NCI-H82 (cell line): ENCODE measurements around the gene CAPN15.

Source experiments
- DNase-seq: peaks from one replicate; lab custom pipeline; 2025; lab: John Stamatoyannopoulos, UW

The CAPN15 gene

GRCh38 chr16:561957-562938 is 34.7 kb downstream of the CAPN15 start:
- DNase-seq: peak; percentile 28

DNA sequence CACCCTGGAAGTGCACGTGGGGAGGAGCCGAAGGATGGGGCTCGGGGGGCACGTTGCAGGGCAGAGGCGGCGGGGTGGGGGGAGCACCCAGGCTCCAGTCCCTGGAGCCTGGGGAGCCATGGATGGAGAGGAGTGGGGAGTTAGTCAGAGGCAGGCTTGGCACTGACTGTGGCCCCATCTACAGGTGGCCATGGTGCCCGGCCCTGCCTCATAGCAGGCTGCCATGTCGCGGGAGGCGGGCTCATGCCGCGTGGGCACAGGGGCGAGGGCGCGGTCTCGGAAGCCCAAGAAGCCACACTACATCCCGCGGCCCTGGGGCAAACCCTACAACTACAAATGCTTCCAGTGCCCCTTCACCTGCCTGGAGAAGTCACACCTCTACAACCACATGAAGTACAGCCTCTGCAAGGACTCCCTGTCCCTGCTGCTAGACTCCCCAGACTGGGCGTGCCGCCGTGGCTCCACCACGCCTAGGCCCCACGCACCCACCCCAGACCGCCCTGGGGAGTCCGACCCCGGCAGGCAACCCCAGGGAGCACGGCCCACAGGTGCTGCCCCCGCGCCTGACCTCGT is 35.6 kb downstream of the CAPN15 start:
- DNase-seq: no peak

- DNase-seq: no peak
These were observed 37.3 kb downstream of the CAPN15 start for GRCh38 chr16:564690-565418.

DNA sequence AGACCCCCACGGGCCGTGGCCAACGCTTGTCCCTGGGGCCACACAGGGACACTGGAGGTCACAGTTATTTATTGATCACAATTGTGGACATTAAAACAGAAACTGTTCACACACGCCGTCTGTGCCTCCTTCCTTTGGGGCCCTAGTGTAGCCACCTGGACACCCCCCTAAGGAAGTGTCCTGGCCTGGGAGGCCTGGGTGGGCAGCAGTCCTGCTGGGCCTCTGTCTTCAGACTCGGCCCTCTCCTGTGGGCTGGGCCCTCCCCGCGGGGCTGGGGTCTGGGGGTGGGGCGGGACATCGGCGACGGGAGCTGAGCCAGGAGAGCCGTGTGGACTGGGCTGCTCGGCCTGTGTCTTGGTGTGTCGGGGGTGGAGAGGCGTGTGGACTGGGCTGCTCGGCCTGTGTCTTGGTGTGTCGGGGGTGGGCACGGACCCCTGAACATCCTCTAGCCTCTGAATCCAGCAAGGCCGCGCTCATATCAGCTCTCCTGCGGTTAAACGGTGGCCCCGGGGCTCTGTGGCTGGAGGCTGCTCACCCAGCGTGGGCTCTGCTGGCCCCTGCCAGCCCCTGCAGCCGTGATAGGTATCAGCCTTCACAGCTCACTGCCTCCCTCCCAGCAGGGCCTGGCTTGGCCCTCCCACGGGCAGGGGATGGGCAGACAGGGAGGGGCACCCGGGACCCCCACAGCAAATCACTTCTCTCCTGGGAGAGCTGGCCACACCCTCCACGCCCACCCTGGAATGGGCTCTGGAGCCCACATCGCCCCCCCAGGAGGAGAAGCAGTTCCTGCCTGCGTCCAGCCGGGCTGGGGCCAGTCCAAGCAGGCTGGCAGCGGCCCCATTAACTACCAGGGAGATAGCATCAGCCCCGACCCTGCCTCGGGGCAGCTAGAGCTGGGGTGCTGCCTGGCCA is 38.2 kb downstream of the CAPN15 start:
- no peak for DNase-seq

- peak; percentile 69 for DNase-seq
These were observed 39.2 kb downstream of the CAPN15 start, which contains the start of gene NHLRC4 for GRCh38 chr16:566475-567372. NHLRC4 (plus strand) TSS chr16:567005; CDS start chr16:568048, 1,043 bp downstream.

- no peak for DNase-seq
These were observed 40.1 kb downstream of the CAPN15 start for GRCh38 chr16:567373-568256.

DNA sequence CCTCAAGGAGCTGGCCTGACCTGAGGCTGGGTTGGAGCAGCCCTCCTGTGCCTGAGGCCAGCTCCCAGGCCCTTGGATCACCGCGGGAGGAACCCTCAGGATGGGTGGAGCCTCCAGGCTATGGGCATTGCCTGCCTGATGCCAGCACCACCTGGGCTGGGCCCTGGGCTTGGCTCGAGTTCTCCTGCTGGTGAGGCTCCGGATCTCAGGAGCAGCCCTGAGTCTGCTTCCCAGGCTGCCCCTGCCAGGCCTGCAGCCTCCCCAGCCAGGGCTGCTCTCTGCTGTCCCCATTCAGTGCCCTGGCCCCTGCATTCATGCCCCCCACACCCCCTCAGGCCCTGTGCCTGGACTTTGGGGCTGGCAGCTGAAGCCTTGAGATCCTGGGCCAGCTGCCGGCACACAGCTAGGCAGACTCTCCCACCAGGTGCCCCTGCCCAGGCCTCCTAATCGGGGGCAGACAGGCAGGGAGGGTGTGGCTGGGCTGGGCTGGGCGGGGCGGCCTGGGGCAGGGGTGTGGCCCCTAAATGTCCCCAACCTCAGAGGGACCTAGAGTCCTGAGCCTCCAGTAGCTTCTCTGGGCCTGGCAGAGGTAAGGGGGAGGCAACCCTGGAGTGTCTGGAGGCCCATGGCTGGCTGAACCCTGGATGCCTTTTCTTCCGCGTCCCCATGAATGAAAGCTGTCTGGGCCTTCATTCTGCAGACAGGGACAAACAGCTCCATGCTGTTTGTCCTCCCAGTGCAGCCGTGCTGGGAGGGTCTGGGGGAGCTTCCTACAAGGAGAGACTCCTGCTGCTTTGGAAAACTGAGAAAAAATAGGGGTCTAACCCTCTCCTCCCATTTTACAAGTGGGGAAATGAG is 41.1 kb downstream of the CAPN15 start:
- no peak for DNase-seq

DNA sequence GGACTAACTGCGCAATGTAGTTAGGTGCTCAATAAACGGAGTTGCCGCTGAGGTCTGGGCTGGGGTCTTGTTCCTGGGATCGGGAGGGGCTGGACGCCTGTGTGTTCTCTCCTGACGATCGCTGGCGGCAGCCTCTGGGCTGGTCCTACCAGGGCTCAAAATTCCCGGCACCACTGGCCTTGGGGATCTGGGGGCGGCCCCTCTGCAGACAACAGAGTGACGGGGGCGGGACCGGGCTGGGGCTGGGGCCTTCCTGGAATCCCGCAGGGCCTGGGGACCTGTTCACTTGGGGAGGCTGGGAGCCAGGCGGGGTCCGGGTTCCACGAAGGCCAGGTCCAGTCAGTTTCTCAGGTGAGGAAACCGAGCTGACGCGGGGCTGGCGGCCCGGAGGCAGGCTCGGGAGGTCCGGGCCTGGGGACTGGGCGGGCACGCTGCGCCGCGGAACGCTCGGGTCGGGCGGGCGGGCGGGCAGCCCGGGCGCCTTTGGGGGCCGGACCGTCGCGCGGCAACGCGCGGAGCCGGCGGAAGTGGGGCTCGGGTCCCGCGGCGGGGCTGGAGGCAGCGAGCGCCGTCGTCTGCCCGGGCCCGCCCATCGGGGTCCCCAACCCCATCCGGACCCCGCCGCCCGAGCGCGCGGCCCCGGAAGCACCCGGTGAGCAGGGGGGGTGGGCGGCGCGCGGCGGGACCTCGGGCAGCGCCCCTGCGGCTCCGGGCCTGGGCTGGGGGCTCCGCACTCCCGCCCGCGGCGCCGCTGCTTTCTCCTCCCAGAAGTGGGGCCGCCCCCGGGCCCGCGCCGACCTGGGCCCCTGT is 42.1 kb downstream of the CAPN15 start, which contains the start of gene PIGQ:
TSS of gene PIGQ (plus strand) at position 524 of the 810 bp plus-strand sequence. CDS start 4,107 bp downstream, outside the sequence.
- DNase-seq: peak; percentile 73

DNA sequence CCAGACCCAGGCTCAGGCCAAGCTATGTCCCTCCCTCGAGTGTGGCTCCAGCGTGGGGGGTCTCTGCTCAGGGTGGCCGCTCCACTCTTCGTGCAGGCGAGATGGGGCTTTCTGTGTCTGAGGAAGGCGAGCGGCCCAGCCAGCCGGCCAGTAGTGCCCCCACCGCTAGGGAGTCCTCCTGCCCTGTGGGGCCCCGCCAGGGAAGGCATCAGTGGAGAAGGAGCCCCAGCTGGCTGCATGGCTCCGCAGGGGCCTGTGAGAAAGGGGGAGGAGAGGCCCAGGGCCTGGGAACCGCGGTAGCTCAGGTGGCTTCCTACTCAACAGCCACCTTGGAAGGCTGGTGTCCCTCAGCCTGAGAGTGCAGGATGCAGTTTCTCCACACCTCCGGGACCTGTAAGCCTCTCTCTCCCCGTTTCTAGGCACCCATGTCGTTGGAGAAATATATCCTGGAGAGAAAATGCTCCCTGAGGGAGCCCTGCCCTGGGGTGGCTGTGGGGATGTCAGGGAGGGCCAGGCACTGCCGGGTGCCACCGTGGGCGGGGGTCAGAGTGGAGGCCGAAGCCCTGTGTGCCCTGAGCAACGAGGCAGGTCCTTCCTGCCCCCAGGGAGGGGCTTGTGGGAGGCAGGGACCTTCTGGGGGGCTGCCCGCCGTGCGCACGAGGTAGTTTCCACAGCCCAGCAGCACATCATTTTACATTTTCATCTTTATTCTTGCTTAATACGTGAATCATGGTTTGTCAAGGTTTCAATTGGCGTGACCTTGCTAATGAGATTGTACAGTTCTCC is 45.5 kb downstream of the CAPN15 start:
- DNase-seq: no peak

DNA sequence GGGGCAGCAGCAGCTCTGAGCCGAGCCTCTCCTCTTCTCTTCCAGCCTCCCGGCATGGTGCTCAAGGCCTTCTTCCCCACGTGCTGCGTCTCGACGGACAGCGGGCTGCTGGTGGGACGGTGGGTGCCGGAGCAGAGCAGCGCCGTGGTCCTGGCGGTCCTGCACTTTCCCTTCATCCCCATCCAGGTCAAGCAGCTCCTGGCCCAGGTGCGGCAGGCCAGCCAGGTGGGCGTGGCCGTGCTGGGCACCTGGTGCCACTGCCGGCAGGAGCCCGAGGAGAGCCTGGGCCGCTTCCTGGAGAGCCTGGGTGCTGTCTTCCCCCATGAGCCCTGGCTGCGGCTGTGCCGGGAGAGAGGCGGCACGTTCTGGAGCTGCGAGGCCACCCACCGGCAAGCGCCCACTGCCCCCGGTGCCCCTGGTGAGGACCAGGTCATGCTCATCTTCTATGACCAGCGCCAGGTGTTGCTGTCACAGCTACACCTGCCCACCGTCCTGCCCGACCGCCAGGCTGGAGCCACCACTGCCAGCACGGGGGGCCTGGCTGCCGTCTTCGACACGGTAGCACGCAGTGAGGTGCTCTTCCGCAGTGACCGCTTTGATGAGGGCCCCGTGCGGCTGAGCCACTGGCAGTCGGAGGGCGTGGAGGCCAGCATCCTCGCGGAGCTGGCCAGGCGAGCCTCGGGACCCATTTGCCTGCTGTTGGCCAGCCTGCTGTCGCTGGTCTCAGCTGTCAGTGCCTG is 46.7 kb downstream of the CAPN15 start:
- no peak for DNase-seq

DNA sequence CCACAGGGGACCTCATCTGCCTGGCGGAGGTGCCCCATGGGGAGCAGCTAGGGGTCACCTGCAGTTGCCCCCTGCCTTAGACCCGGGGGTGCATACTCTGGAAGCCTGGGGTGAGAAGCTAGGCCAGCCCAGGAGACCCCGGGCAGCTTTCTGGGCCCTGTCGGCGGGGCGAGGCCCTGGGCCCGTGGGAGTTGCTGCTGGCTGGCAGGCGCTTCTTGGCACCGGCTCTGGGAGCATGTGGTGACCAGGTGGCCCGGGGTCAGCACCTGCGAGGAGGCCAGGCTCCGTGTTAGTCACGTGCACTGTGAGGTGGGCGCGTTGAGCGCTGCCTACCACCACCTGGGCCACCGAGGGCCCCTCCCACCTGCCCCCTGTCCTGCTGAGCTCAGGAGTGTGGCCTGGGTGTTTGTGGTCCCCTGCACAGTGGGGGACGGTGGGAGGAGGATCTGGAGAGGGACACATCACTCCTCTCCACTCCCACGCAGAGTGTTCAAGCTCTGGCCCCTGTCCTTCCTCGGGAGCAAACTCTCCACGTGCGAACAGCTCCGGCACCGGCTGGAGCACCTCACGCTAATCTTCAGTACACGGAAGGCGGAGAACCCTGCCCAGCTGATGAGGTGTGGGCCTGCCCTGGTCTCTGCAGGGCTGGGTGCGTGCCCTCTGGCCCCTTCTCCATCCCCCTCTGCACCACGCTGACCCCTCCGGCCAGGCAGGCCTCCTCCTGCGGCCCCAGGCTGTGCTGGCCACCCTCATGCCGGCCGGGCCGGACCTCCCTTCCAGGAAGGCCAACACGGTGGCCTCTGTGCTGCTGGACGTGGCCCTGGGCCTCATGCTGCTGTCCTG is 48.1 kb downstream of the CAPN15 start:
- no peak for DNase-seq

- no peak for DNase-seq
These were observed 48.8 kb downstream of the CAPN15 start for GRCh38 chr16:576197-576822.

DNA sequence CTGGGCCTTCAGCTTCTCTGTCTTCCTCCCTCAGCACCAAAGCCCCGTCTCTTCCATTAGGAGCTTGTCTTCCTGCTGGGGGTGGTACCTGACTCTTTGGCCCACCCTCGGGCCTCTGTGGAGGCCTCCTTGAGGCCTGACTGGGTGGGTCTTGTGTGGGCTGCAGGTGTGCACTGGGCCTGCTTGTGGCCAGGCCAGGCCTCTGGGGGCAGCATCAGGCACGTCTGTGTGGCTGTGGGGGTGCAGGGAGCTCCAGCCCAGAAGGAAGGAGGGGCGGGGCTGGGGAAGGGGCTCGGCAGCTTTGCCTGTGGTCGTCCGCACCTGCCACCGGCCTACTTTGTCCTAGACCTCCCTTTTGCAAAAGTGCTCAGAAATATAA is 49.3 kb downstream of the CAPN15 start:
- DNase-seq: peak; percentile 62

- DNase-seq: no peak
These were observed 50.3 kb downstream of the CAPN15 start for GRCh38 chr16:577796-578195.
